Psoas muscle (tissue), 8 donors: ENCODE data around the gene CAMTA1. TPM values are rescaled to one million over a fixed set of nuclear protein-coding genes. Genes with fewer than 3 reads are reported as not detected.
A peak's percentile ranks its signal among the peaks of the same experiment; 100 is the strongest.

Experiments
- ATAC-seq, 4 donors: fragments of 200-7000 bp; cut with Tn5 transposase; one replicate each; pipeline ENCODE4 v1.9.1; 2020; ENCODE audit warnings: moderate library complexity in 3 of 4, mild to moderate bottlenecking in 2 of 4
- DNase-seq, 2 donors: peaks; one replicate each; pipeline ENCODE4 v3.0.0-alpha.2; 2020
- H3K27ac ChIP-seq: fragments of 200-600 bp; one replicate; pipeline ENCODE4 v1.8.0; 2022
- H3K27me3 ChIP-seq, 3 donors: fragments of 200-600 bp in 1 of 3; one replicate each; pipeline versions ENCODE4 v1.6.1 to v1.8.0; 2013 to 2022; ENCODE audit warnings: low read length in 2 of 3, mild to moderate bottlenecking in 2 of 3, moderate library complexity in 1 of 3; ENCODE audit not compliant: insufficient read depth in 3 of 3
- H3K36me3 ChIP-seq, 2 donors: fragments of 200-600 bp in 1 of 2; one replicate each; pipeline versions ENCODE4 v1.6.1 to v1.8.0; 2013 to 2022; ENCODE audit warnings: low read depth in 1 of 2, mild to moderate bottlenecking in 1 of 2, moderate library complexity in 1 of 2; ENCODE audit not compliant: insufficient read depth in 1 of 2
- H3K4me1 ChIP-seq: fragments of 200-600 bp; one replicate; pipeline ENCODE4 v1.8.0; 2022
- H3K4me3 ChIP-seq: fragments of 200-600 bp; one replicate; pipeline ENCODE4 v1.8.0; 2022; ENCODE audit warnings: mild to moderate bottlenecking
- H3K9me3 ChIP-seq: fragments of 200-600 bp; one replicate; pipeline ENCODE4 v1.8.0; 2022
- CTCF ChIP-seq: fragments of 200-600 bp; IDR thresholded peaks from one replicate; pipeline ENCODE4 v1.8.0; 2022; ENCODE audit warnings: antibody characterized with exemption
- WGBS, 3 donors: extraction: QIAGEN DNeasy Blood & Tissue Kit; methylation state at CpG; one replicate each; pipeline versions ENCODE4 v1.1.6 to v1.1.7; 2013; 5-methylcytosine and 5-hydroxymethylcytosine counted together
- intact Hi-C, 2 donors: fragments of 100-400 bp; cut with DNase I; formaldehyde crosslinking; loops; one replicate each; pipeline versions ENCODE4 v1.11.0 to v1.14.2; 2022
- polyA plus RNA-seq, 3 donors: library from polyadenylated mRNA; stranded (reverse); fragments of 200-250 nt; gene quantifications; one replicate each; pipeline ENCODE4 v1.2.3, GENCODE V29; 2013
- total RNA-seq, 4 donors: library from RNA; stranded (reverse); fragmentation: NEBNext Ultra II Directional in 2 of 4; extraction: Animal tissue kit (Norgen Biotek cat#: 25700) in 2 of 4; gene quantifications; one replicate each; pipeline versions ENCODE4 v1.2.1 to v1.2.4, GENCODE V29; 2021 to 2023
- donor health status: healthy with polysubstance abuse.
- donor health status: DM: no; HTN: no; CAD: no; lungs with moderate emphysema.
- donor health status: Bipolar disorder and iron deficiency.
- donor health status: healthy.
- donor health status: DM: yes; HTN: yes; CAD: no.
- donor health status: DM: no; HTN: no; CAD: no.
- donor health status: DM: no; HTN: no; CAD: no.
- donor health status: DM: yes; HTN: yes; CAD: no.

The CAMTA1 gene
- total and polyA plus RNA-seq, 7 donors: 64.6 to 206 (median 76.5) TPM

DNA sequence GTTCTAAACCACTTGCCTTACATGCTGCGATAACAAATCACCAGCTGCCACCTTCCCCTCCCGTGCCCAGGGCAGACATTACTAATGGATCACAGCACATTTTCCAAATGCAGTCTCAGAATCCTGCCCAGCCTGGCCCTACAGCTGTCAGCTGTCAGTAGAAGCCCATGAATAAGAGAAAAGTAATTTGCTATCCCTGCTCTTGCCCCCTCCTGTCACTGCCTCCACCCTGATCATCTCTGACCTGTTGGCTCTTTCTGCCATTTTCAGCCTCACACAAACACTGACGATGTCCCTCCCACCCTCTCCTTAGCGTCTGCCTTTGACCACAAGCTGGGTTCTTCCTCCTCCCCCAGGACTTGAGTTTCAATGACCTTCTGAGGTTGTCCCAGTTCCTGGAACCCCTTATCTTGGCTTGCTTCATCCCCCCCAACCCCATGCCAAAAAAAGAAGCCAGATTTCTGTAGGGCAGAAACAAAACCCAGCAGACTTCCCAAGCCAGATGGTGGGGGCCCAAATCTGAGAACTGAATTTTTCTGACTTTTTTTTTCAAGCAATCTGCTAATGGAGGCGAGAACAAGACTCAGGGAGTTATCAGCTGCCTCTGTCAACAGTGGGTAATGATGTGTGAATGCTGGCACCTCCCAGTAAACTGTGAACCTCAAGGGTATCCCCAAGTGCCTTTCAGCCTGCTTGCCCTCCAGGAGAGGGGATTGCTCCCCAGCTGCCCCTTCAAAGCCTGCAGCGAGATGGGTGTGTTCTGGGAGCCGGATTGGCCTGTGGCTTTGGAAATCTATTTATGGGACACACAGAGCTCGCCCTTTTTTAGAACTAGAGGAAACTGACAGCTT is 769.4 kb downstream of the CAMTA1 start:
- no peak for TF ChIP-seq CTCF
- no peaks in the 10 kb centered on the region for H3K9me3 ChIP-seq
- 33 to 51% (median 45%) methylated on average over 8 of the region's 8 CpGs for WGBS, 3 donors
- DNase-seq: peak in 1 of 2 donors; percentile 16
- no peaks in the 10 kb centered on the region for H3K4me1 ChIP-seq
- ATAC-seq: no peak
- no peaks in the 10 kb centered on the region for H3K36me3 ChIP-seq
- intact Hi-C loops: no loop called here
- no peak overlapping the region for H3K4me3 ChIP-seq
- H3K27ac ChIP-seq: no peak overlapping the region
- peaks cover 0 to 6% (median 5%) of the 10 kb centered on the region in 3 donors for H3K27me3 ChIP-seq

DNA sequence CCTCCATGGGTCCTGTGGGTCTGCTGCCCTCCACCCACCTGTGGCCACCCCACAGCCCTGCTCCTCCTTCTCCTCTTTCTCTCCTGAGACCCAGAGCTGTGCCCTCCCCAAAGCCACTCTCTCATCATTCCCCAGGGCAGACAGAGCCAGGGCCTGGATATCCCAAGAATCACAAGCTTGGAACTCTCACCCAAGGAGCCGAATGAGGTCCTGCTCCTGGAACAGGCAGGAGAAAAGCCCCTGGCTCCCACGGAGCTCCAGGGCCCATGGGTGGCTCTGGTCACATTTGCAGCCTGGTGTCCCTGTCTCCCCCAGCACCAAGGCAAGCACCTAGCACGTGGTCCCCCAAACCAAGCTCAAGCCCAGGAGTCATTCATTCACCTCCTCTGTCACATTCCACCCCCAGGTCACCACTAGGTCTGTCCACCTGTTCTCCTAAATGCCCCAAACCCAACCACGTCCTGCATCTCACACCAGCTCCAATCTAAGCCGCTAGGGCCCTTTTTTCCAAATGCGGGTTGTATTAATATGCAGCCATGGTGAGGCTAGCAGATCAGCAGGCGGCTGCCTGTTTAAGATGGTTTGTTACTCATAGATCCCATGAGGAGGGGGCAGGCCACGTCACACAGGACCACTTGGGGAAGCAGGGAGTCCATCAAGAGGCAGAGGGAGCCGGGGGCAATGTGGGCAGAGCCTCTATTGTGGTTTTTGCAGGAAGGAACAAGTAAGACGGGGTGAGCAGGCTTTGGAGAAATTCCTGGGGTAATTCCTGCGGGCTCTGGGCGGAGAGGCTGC is 770.3 kb downstream of the CAMTA1 start:
- Histone ChIP-seq H3K4me3 (no peak overlapping the region), H3K4me1 (no peaks in the 10 kb centered on the region), H3K9me3 (no peaks in the 10 kb centered on the region), H3K27me3 (peaks cover 0 to 6% (median 5%) of the 10 kb centered on the region in 3 donors), H3K27ac (no peak overlapping the region), H3K36me3 (no peaks in the 10 kb centered on the region)
- no peak for TF ChIP-seq CTCF
- ATAC-seq: no peak
- DNase-seq: peak in 1 of 2 donors; percentile 8
- intact Hi-C loops: no loop called here
- 71 to 78% (median 76%) methylated on average over 12 of the region's 12 CpGs for WGBS, 3 donors

DNA sequence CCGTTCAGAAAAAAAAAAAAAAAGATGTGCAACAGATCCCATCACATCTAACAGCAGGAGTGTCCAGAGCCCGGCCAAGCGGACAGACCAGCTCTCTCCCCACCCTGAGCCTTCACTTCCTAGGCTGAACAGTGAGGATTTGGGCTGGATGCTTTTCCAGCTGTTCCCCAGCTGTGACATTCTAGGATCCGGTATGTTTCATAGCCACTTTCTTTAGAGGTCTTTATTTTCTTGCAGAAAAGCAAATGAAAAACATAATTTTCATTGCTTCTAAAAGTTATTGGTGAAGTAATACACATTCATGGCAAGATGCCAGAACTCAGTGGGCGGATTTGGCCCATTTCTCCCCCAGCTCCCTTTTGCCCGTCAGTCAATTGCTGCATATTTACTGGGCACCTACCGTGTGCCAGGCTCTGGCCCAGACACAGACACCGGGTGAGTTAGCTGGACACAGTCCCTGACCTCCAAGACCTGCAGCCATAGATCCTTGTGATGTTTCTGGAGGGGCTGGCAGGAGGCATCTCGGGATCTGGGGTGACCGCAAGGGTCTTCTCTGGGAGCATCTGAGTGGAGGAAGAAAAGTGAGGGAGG is 772.1 kb downstream of the CAMTA1 start:
- ATAC-seq (no peak), DNase-seq (peak in 1 of 2 donors; percentile 1)
- Histone ChIP-seq H3K27me3 (peaks cover 0 to 6% (median 3%) of the 10 kb centered on the region in 3 donors), H3K27ac (no peak overlapping the region), H3K36me3 (no peaks in the 10 kb centered on the region), H3K4me1 (no peaks in the 10 kb centered on the region), H3K4me3 (no peak overlapping the region), H3K9me3 (no peaks in the 10 kb centered on the region)
- no peak for TF ChIP-seq CTCF
- intact Hi-C loops: no loop called here
- WGBS, 3 donors: 30 to 36% (median 36%) methylated on average over 10 of the region's 10 CpGs

GRCh38 chr1:7558041-7558461 is 772.8 kb downstream of the CAMTA1 start:
- Histone ChIP-seq H3K9me3 (no peaks in the 10 kb centered on the region), H3K27me3 (peaks cover 0 to 3% (median 3%) of the 10 kb centered on the region in 3 donors), H3K4me1 (no peaks in the 10 kb centered on the region), H3K36me3 (no peaks in the 10 kb centered on the region), H3K27ac (no peak overlapping the region), H3K4me3 (no peak overlapping the region)
- DNase-seq (no peak), ATAC-seq (no peak)
- no peak for TF ChIP-seq CTCF
- intact Hi-C loops: no loop called here
- WGBS, 3 donors: 63 to 65% (median 63%) methylated on average over 15 to 16 of the region's 16 CpGs
